Aortic smooth muscle cell (primary cell): ENCODE measurements around the gene SYNCRIP. TPM values are rescaled to one million over a fixed set of nuclear protein-coding genes. Genes with fewer than 3 reads are reported as not detected.

Source experiments
- total RNA-seq: library from RNA; depleted of rRNA; stranded (reverse); fragments of >200 nt; gene quantifications from 2 replicates; pipeline ENCODE4 v1.2.3, GENCODE V29; 2014

Gene SYNCRIP
- total RNA-seq: 62.6 and 68.0 TPM in 2 replicates

DNA sequence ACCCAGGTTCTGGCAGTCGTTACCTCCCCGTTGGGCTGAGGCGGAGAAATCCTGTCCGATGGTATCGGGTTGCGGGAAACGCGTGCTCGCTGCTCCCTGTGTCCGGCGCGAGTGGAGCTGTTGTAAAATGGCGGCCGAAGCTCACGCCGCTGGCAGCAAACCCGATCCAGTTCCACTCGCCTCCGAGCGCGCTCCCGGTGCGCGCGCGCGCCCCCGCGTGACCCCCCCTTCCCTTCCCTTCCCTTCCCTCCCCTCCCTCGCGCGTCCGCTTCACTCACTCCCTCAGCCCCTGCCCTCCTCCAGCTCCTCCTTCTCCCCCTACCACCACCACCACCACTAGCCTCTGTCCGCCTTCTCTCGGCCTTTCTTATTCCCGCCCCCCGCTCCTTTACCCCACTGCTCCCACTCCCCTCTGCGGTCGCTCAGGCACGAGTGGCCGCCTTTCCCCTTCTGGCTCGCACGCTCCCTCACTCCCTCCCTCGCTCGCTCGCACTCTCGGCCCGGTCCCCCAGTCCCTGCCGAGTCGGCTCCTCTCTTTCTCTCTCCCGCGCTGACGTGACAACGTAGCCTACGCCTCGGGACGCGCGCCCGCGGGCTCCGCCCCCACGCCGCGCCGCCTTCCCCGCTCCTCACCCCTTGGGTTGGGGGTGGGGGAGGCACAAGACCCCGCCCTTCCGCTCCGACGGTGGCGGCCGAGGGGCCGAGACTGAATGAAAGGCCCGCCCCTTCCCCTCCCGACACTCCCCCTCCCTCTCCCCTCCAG lies at the start of gene SYNCRIP:
SYNCRIP (minus strand) TSS at position 113 of the 763 bp plus-strand sequence. CDS start 1,447 bp downstream, outside the sequence.

DNA sequence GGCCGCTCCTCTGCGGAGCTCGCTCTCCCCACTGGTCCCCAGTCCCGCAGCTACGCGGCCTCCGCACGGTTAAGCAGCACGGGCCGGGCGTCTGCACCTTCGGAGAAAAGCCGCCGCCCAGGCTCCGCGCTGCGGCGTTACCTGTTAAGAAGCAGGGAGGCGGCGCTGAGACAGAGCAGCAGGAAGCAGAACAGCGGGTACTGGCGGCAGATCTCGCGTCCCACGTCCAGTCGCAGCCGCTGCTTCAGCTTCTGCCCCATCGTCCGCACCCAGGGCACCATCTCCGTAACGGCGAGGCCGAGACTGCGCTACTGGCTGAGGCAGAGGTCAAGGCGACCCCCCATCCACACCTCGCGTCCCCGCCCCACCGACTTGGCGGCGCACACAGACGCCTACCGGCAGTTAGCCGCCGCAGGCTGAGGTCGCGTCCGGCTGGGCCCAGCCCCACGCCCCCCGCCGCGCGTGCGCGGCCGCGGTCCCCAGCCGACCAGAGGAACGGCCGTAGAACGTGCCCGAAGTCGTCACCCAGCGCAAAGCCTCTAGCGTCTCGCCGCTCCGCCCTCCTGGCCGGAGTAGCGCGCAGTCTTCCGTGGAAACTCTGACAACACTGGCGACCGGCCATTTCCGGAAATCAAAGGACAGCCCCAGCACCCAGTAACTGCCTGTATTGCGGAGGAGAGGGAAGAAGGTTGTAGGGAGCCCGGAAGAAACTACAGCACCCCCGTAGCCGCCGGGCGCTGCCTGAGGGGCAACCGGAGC lies 49.1 kb downstream of the SYNCRIP start, which contains the start of gene SNX14:
SNX14 (minus strand) TSS at position 421 of the 759 bp plus-strand sequence; CDS start at position 281, 140 bp downstream.

Other genes with a start within 250 kb of the SYNCRIP start
- gene NT5E, start 192.8 kb downstream of the SYNCRIP start, total RNA-seq: 509 and 869 TPM in 2 replicates
- gene SNX14, start 49.0 kb downstream of the SYNCRIP start, total RNA-seq: 140 and 155 TPM in 2 replicates